HepG2 (cell line): Measurements from ENCODE around the gene TPX2. TPM values are rescaled to one million over a fixed set of nuclear protein-coding genes. Genes with fewer than 3 reads are reported as not detected.
A peak's percentile ranks its signal among the peaks of the same experiment; 100 is the strongest.

Experiments
- ATAC-seq: fragments of 200-7000 bp; cut with Tn5 transposase; 3 replicates; pipeline ENCODE4 v1.9.1; 2020; ENCODE audit warnings: mild to moderate bottlenecking, moderate library complexity
- BruUV-seq: library from RNA; stranded (reverse); fragments of 400-500 nt; replicated peaks from 2 replicates; lab custom pipeline; 2021; lab: Mats Ljungman, UMichigan
- CTCF ChIA-PET: fragments of 300-600 bp; formaldehyde crosslinking; extraction: SDS; loops from one replicate; lab custom pipeline; 2021; ENCODE audit warnings: low total read pairs, inconsistent platforms, low intra/inter-chr PET ratio; lab: Yijun Ruan, JAX
- POLR2A ChIA-PET: fragments of 350-600 bp; sonication (Branson Sonifier 250); formaldehyde crosslinking; loops from one replicate; lab custom pipeline; 2020; ENCODE audit warnings: antibody characterized with exemption, inconsistent platforms; lab: Yijun Ruan, JAX
- DNase-seq: peaks from one replicate; pipeline ENCODE4 v3.0.0-alpha.2; 2015; ENCODE audit warnings: low spot score
- FAIRE-seq: peaks from 3 replicates; lab custom pipeline; 2011; peaks lifted over from hg19 to GRCh38; lab: Jason Lieb, UNC
- H2AFZ ChIP-seq: one replicate; pipeline ENCODE4 v1.6.1; 2011; ENCODE audit warnings: low read length, inconsistent platforms
- H3K27ac ChIP-seq: fragments of 300-600 bp; 3 replicates; pipeline ENCODE4 v1.8.0; 2011; ENCODE audit warnings: mixed run types, mild to moderate bottlenecking, mixed read lengths, low read length, inconsistent platforms; ENCODE audit not compliant: insufficient read depth; ENCODE audit errors: extremely low read length
- H3K27me3 ChIP-seq, 2 experiments: fragments of 200-600 bp in 1 of 2; 2 replicates in 1 of 2; 3 replicates in 1 of 2; pipeline versions ENCODE4 v1.6.0 to v1.8.0; 2011; ENCODE audit warnings: low read length in 2 of 2, mild to moderate bottlenecking in 2 of 2, moderate library complexity in 2 of 2, inconsistent platforms in 1 of 2; ENCODE audit not compliant: insufficient read depth in 2 of 2, control insufficient read depth in 1 of 2
- H3K36me3 ChIP-seq, 2 experiments: fragments of 200-600 bp in 1 of 2; replicated peaks in 1 of 2; 2 replicates in 1 of 2; 3 replicates in 1 of 2; pipeline versions ENCODE4 v1.5.1 to v1.8.0; 2011; ENCODE audit warnings: low read length in 2 of 2, inconsistent platforms in 1 of 2; ENCODE audit not compliant: insufficient read depth in 2 of 2, control insufficient read depth in 1 of 2
- H3K4me1 ChIP-seq: 2 replicates; pipeline ENCODE4 v1.5.1; 2012; ENCODE audit warnings: low read length, inconsistent platforms; ENCODE audit not compliant: insufficient read depth
- H3K4me2 ChIP-seq: 2 replicates; pipeline ENCODE4 v1.6.0; 2011; ENCODE audit warnings: low read depth, low read length, inconsistent platforms
- H3K4me3 ChIP-seq, 3 experiments: fragments of 200-600 bp in 1 of 3; sonication (generic), shearing (Covaris generic) in 1 of 3; replicated peaks in 1 of 3; 2 replicates each; pipeline ENCODE4 v1.5.1; 2011 to 2016; ENCODE audit warnings: low read length in 3 of 3, inconsistent platforms in 2 of 3, low read depth in 2 of 3, mild to moderate bottlenecking in 2 of 3, control low read depth in 1 of 3, mixed read lengths in 1 of 3; ENCODE audit not compliant: insufficient read depth in 1 of 3
- H3K79me2 ChIP-seq: one replicate; pipeline ENCODE4 v1.6.1; 2011; ENCODE audit warnings: low read length, inconsistent platforms; ENCODE audit not compliant: insufficient read depth
- H3K9ac ChIP-seq: 2 replicates; pipeline ENCODE4 v1.6.0; 2011; ENCODE audit warnings: mild to moderate bottlenecking, low read depth, low read length, inconsistent platforms; ENCODE audit not compliant: insufficient read depth
- H3K9me3 ChIP-seq: 2 replicates; pipeline ENCODE4 v1.5.1; 2012; ENCODE audit warnings: mild to moderate bottlenecking, low read length
- H4K20me1 ChIP-seq: 2 replicates; pipeline ENCODE4 v1.6.0; 2011; ENCODE audit warnings: inconsistent platforms, mild to moderate bottlenecking, low read length, moderate library complexity; ENCODE audit not compliant: insufficient read depth
- FOXO4 ChIP-seq: sonication (generic); formaldehyde crosslinking; conservative IDR thresholded peaks from 2 replicates; pipeline ENCODE4 v1.8.1; 2023; ENCODE audit warnings: missing genetic modification reagents
- HDAC6 ChIP-seq: fragments of 200-600 bp; sonication (generic); IDR thresholded peaks from 2 replicates; pipeline ENCODE4 v1.7.0; 2017; ENCODE audit warnings: mild to moderate bottlenecking, antibody characterized with exemption, low read length, low read depth
- HNRNPH1 ChIP-seq: fragments of 200-400 bp; formaldehyde crosslinking; optimal IDR thresholded peaks from 2 replicates; pipeline ENCODE3; 2017; ENCODE audit warnings: mild to moderate bottlenecking, low read depth, low read length
- KDM4B ChIP-seq: sonication (generic); formaldehyde crosslinking; IDR thresholded peaks from 2 replicates; pipeline ENCODE4 v1.4.0; 2020; ENCODE audit warnings: missing genetic modification reagents
- KDM5A ChIP-seq: fragments of 200-600 bp; sonication (generic); IDR thresholded peaks from 2 replicates; pipeline ENCODE4 v1.7.0; 2018; ENCODE audit warnings: antibody characterized with exemption, mild to moderate bottlenecking, low read length, borderline replicate concordance
- KDM5B ChIP-seq: sonication (generic); formaldehyde crosslinking; IDR thresholded peaks from 2 replicates; pipeline ENCODE4 v1.4.0; 2020; ENCODE audit warnings: missing genetic modification reagents, mild to moderate bottlenecking, borderline replicate concordance
- LRRFIP1 ChIP-seq: sonication (generic); formaldehyde crosslinking; conservative IDR thresholded peaks from 2 replicates; pipeline ENCODE4 v1.4.0; 2020; ENCODE audit warnings: missing genetic modification reagents
- THAP7 ChIP-seq: sonication (generic); formaldehyde crosslinking; IDR thresholded peaks from 2 replicates; pipeline ENCODE4 v1.8.1; 2023; ENCODE audit warnings: mild to moderate bottlenecking, missing genetic modification reagents
- TMF1 ChIP-seq: sonication (generic); formaldehyde crosslinking; IDR thresholded peaks from 2 replicates; pipeline ENCODE4 v1.8.1; 2022; ENCODE audit warnings: low read depth, missing genetic modification reagents
- ZC3H4 ChIP-seq: sonication (generic); formaldehyde crosslinking; IDR thresholded peaks from 2 replicates; pipeline ENCODE4 v1.4.0; 2020; ENCODE audit warnings: missing genetic modification reagents, borderline replicate concordance
- ZFP1 ChIP-seq: IDR thresholded peaks from 2 replicates; pipeline ENCODE4 v1.6.1; 2016
- ZFX ChIP-seq: sonication (generic); formaldehyde crosslinking; IDR thresholded peaks from 2 replicates; pipeline ENCODE4 v1.4.0; 2020; ENCODE audit warnings: mild to moderate bottlenecking, low read depth, missing genetic modification reagents, moderate library complexity
- ZIK1 ChIP-seq: sonication (generic); formaldehyde crosslinking; IDR thresholded peaks from 2 replicates; pipeline ENCODE4 v1.5.0; 2020; ENCODE audit warnings: mild to moderate bottlenecking, low read depth, missing genetic modification reagents, borderline replicate concordance
- ZNF225 ChIP-seq: sonication (generic); formaldehyde crosslinking; IDR thresholded peaks from 2 replicates; pipeline ENCODE4 v1.4.0; 2020; ENCODE audit warnings: mild to moderate bottlenecking, missing genetic modification reagents
- ZNF251 ChIP-seq: sonication (generic); formaldehyde crosslinking; IDR thresholded peaks from 2 replicates; pipeline ENCODE4 v1.9.0; 2021; ENCODE audit warnings: mild to moderate bottlenecking, missing genetic modification reagents
- ZNF879 ChIP-seq: sonication (generic); formaldehyde crosslinking; IDR thresholded peaks from 2 replicates; pipeline ENCODE4 v1.8.1; 2023; ENCODE audit warnings: missing genetic modification reagents
- ZSCAN9 ChIP-seq: IDR thresholded peaks from 2 replicates; pipeline ENCODE4 v1.6.1; 2016; ENCODE audit warnings: borderline replicate concordance
- WGBS: methylation state at CpG from one replicate; pipeline ENCODE4 v1.1.6; 2017; ENCODE audit warnings: low lambda C conversion rate; 5-methylcytosine and 5-hydroxymethylcytosine counted together
- in situ Hi-C: cut with HindIII; loops from 2 replicates; pipeline ENCODE4 v1.10.0; 2017; ENCODE audit warnings: low pct_unique_long_range_greater_than_20kb; ENCODE audit not compliant: extremely low pct_ligation_motif_present
- intact Hi-C: fragments of 100-400 bp; cut with micrococcal nuclease; formaldehyde crosslinking; loops from one replicate; pipeline ENCODE4 v1.10.0; 2022; ENCODE audit not compliant: unreplicated experiment
- polyA plus RNA-seq, 8 experiments: library from polyadenylated mRNA; depleted of rRNA in 3 of 8; stranded (reverse) in 7 of 8; unstranded in 1 of 8; fragments of >200 nt; fragmentation: Illumina TruSeq in 4 of 8; extraction: Trizol in 4 of 8; gene quantifications; 2 replicates each; pipeline versions ENCODE4 v1.2.1 to v1.2.3, GENCODE V29; 2011 to 2016; ENCODE audit warnings: low read depth in 4 of 8, missing spikeins in 1 of 8, mixed read lengths in 1 of 8; ENCODE audit not compliant: insufficient read depth in 1 of 8
- total RNA-seq, 5 experiments: library from RNA; depleted of rRNA; stranded (reverse); fragments of >200 nt; fragmentation: Illumina TruSeq; extraction: Trizol; gene quantifications; 2 replicates each; pipeline ENCODE4 v1.2.3, GENCODE V29; 2016; ENCODE audit warnings: low read depth in 1 of 5

Gene TPX2
- total and polyA plus RNA-seq, 2 of the 13 experiments (the other 11 are each of a cell fraction or from before 2014, with no cell fraction given) = 34.3 to 124 TPM

- TF ChIP-seq HDAC6 (0 out of 2 replicates have a peak, but pooled peaks have one; percentile 80), LRRFIP1 (no peak), KDM5A (no peak; the same call in 1 of the 2 replicates), ZNF251 (CRISPR knock-in tag) (no peak), ZC3H4 (CRISPR knock-in tag) (peak; percentile 96; the same call in 1 of the 2 replicates), KDM4B (peak; percentile 92; the same call in 1 of the 2 replicates), HNRNPH1 (no peak), ZSCAN9 (CRISPR knock-in tag) (peak; percentile 7; the same call in 1 of the 2 replicates)
These were observed 16.6 kb upstream of the TPX2 start, which contains the start of gene BCL2L1 (continued) for GRCh38 chr20:31722257-31723068.

GRCh38 chr20:31723069-31723318, 16.1 kb upstream of the TPX2 start:
- H2AFZ ChIP-seq = no peak overlapping the region
- 0% methylated on average over 10 of the region's 10 CpGs for WGBS
- H3K4me1 ChIP-seq = peaks cover 57% of the 10 kb centered on the region
- TSS peak; percentile 54 for BruUV-seq
- peak overlapping the region; percentile 89 for H3K9ac ChIP-seq
- ChIA-PET POLR2A (interaction anchor here (0.7 to 33.2 kb wide), 13 partner anchors 8 to 221 kb away, joined by 3 to 2822 read pairs (median 34); partner anchors contain the start of genes ID1 and TPX2), CTCF (interaction anchor here (0.9 to 4.6 kb wide), 5 partner anchors 27 to 153 kb away, joined by 3 to 100 read pairs (median 13); no protein-coding TSS in a partner anchor)
- H3K9me3 ChIP-seq = no peaks in the 10 kb centered on the region
- H3K27me3 ChIP-seq = no peaks in the 10 kb centered on the region; a peak in 1 of 5 replicates
- H3K36me3 ChIP-seq = peaks cover 3 to 22% of the 10 kb centered on the region in 2 experiments; a peak in 4 of 5 replicates
- H3K4me2 ChIP-seq = peak overlapping the region; percentile 97
- H3K4me3 ChIP-seq = peak overlapping the region; percentile 78 to 91 (median 87)
- DNase-seq (no peak), ATAC-seq (no peak), FAIRE-seq (no peak)
- in situ Hi-C loops (loop anchor here (5.0 to 10.0 kb wide), 3 partner anchors 61 to 158 kb away; no protein-coding TSS in a partner anchor), intact Hi-C loops (loop anchor here (1.0 to 5.0 kb wide), 3 partner anchors 44 to 116 kb away; partner anchors contain the start of gene ID1)
- peak overlapping the region; percentile 92 for H3K27ac ChIP-seq
- no peaks in the 10 kb centered on the region; the same call in 1 of the 2 replicates for H4K20me1 ChIP-seq
- H3K79me2 ChIP-seq = peaks cover 50% of the 10 kb centered on the region
- no peak for TF ChIP-seq ZIK1 (CRISPR knock-in tag)
- no peak for TF ChIP-seq ZFX (CRISPR knock-in tag)
- TF ChIP-seq ZNF879 (CRISPR knock-in tag) = no peak
- no peak for TF ChIP-seq THAP7
- no peak for TF ChIP-seq KDM5B (CRISPR knock-in tag)
- TF ChIP-seq ZNF225 (CRISPR knock-in tag) = peak; percentile 51; the same call in 1 of the 2 replicates
- TF ChIP-seq ZFP1 = no peak
- 0 out of 2 replicates have a peak, but pooled peaks have one; percentile 71 for TF ChIP-seq FOXO4 (CRISPR knock-in tag)
- TF ChIP-seq TMF1 (CRISPR knock-in tag) = peak; percentile 97; the same call in 1 of the 2 replicates
